Pancreas (tissue), 10 donors: ENCODE measurements around the gene LMTK2. TPM values are rescaled to one million over a fixed set of nuclear protein-coding genes. Genes with fewer than 3 reads are reported as not detected.

ENCODE experiments used
- ATAC-seq, 4 donors: fragments of 200-7000 bp; cut with Tn5 transposase; one replicate each; pipeline versions ENCODE4 v1.8.0 to v1.9.1; 2020; ENCODE audit warnings: mild to moderate bottlenecking in 4 of 4, moderate library complexity in 4 of 4
- DNase-seq, 6 donors: peaks; one replicate each; pipeline ENCODE4 v3.0.0-alpha.2; 2020
- FAIRE-seq: peaks from 2 replicates; lab custom pipeline; 2012; peaks lifted over from hg19 to GRCh38; lab: Jason Lieb, UNC
- H3K27ac ChIP-seq, 4 donors: fragments of 200-600 bp; sonication (generic); 1 replicate in 3 of 4; 2 replicates in 1 of 4; pipeline versions ENCODE4 v1.5.0 to v1.8.0; 2020
- H3K27me3 ChIP-seq, 4 donors: fragments of 200-600 bp; one replicate each; pipeline ENCODE4 v1.8.0; 2021
- H3K36me3 ChIP-seq, 3 donors: fragments of 200-600 bp; sonication (generic) in 1 of 3; one replicate each; pipeline versions ENCODE4 v1.5.0 to v1.8.0; 2020 to 2021
- H3K4me1 ChIP-seq, 3 donors: fragments of 200-600 bp; one replicate each; pipeline ENCODE4 v1.8.0; 2021
- H3K4me3 ChIP-seq, 4 donors: fragments of 200-600 bp; sonication (generic) in 2 of 4; one replicate each; pipeline versions ENCODE4 v1.5.0 to v1.8.0; 2020 to 2021
- H3K9me3 ChIP-seq, 4 donors: fragments of 200-600 bp; one replicate each; pipeline ENCODE4 v1.8.0; 2021
- CTCF ChIP-seq, 4 donors: fragments of 200-600 bp; sonication (generic) in 3 of 4; IDR thresholded peaks; one replicate each; pipeline versions ENCODE4 v1.5.0 to v1.8.0; 2021; ENCODE audit warnings: antibody characterized with exemption in 4 of 4
- WGBS, 2 donors: extraction: QIAGEN DNeasy Blood & Tissue Kit; methylation state at CpG; one replicate each; pipeline ENCODE4 v1.1.7; 2013; 5-methylcytosine and 5-hydroxymethylcytosine counted together
- intact Hi-C, 3 donors: fragments of 100-400 bp; cut with DNase I; formaldehyde crosslinking; loops; one replicate each; pipeline versions ENCODE4 v1.11.1 to v1.14.2; 2022
- polyA plus RNA-seq, 2 donors: library from polyadenylated mRNA; stranded (reverse); fragments of 200-250 nt; gene quantifications; one replicate each; pipeline ENCODE4 v1.2.3, GENCODE V29; 2013
- total RNA-seq, 6 donors: library from RNA; stranded (reverse); fragmentation: NEBNext Ultra II Directional in 4 of 6; extraction: Animal tissue kit (Norgen Biotek cat#: 25700) in 4 of 6; gene quantifications; one replicate each; pipeline versions ENCODE4 v1.2.1 to v1.2.4, GENCODE V29; 2021 to 2023
- donor health status: healthy with polysubstance abuse.
- donor health status: DM: no; HTN: no; CAD: no; lungs with moderate emphysema.
- donor health status: DM: no; HTN: no; CAD: no.
- donor health status: control.
- donor health status: control.
- donor health status: Bipolar disorder and iron deficiency.
- donor health status: DM: yes; HTN: yes; CAD: no.
- donor health status: DM: no; HTN: no; CAD: no.
- donor health status: DM: no; HTN: no; CAD: no.
- donor health status: DM: yes; HTN: yes; CAD: no.

The LMTK2 gene
- total and polyA plus RNA-seq, 8 donors, result 5.9 to 20.0 (median 16.5) TPM

DNA sequence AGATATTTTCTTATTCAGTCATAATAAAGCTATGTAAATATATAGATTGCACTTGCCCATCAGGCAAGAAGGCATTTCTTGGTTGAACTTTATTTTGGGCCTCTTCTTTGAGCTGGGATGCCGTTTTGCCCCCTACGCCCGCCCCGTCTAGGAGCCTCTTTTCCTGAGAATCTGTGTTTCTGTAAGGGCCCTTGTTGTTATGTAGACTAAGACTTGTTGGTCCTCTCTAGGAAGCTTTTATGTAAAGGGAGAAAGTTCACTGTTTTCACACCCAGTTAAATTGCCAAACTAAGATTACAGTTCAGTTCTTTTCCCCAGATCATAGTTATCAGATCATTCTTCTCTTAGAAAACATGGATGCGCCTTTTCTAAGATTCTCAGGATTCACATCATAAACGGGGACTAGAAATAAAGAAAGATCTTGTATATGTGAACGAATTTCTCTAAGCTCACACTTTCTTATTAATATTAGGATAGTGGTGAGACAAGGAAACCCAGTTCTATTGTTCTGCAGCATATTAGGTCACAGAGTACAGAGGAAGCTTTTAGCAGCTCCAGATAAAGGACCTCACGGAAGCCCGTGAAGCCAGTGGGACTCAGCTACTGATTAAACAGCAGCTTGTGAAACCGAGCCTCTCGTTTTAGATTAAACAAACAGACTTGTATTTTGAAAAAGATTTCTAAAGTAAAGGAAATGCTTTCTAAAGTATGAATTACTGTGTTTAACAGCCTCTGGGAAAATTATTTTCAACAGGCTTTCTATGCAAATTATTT is 3.8 kb downstream of the LMTK2 start:
- peak overlapping the region; percentile 15 to 80 (median 61) for H3K27ac ChIP-seq
- intact Hi-C loops, result loop anchor here in 1 of 3 donors (5.0 kb wide), 1 partner anchor 57 kb away; no protein-coding TSS in a partner anchor
- ATAC-seq, result peak; percentile 50 to 75 (median 72)
- peak overlapping the region in 2 of 4 donors; percentile 19 for H3K4me3 ChIP-seq
- no peaks in the 10 kb centered on the region for H3K9me3 ChIP-seq
- H3K4me1 ChIP-seq, result peaks cover 0 to 38% (median 33%) of the 10 kb centered on the region in 3 donors
- H3K36me3 ChIP-seq, result no peaks in the 10 kb centered on the region
- WGBS, 2 donors, result 25 to 28% methylated on average over 11 of the region's 11 CpGs
- no peak for TF ChIP-seq CTCF (IDR thresholded peaks at IDR 0.05)
- DNase-seq, result peak in 4 of 6 donors; percentile 52 to 67 (median 61)
- no peaks in the 10 kb centered on the region for H3K27me3 ChIP-seq
- FAIRE-seq, result no peak

DNA sequence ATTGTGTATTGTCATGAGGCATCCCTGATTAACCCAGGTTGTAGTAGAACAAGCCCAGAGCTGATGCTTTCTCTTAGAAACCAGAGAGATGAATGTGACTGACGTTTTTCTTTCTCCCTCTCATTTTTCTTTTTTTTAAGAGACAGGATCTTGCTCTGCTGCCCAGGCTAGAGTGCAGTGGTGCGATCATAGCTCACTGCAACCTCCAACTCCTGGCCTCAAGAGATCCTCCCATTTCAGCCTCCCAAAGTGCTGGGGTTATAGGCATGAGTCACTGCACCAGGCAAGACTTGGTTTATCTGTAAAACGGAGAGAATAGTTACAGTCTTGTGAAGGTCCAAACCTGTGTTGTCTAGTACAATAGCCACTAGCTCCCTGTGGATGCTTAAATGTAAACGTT is 5.4 kb downstream of the LMTK2 start:
- DNase-seq, result no peak
- 68 to 75% methylated on average over 4 of the region's 4 CpGs for WGBS, 2 donors

DNA sequence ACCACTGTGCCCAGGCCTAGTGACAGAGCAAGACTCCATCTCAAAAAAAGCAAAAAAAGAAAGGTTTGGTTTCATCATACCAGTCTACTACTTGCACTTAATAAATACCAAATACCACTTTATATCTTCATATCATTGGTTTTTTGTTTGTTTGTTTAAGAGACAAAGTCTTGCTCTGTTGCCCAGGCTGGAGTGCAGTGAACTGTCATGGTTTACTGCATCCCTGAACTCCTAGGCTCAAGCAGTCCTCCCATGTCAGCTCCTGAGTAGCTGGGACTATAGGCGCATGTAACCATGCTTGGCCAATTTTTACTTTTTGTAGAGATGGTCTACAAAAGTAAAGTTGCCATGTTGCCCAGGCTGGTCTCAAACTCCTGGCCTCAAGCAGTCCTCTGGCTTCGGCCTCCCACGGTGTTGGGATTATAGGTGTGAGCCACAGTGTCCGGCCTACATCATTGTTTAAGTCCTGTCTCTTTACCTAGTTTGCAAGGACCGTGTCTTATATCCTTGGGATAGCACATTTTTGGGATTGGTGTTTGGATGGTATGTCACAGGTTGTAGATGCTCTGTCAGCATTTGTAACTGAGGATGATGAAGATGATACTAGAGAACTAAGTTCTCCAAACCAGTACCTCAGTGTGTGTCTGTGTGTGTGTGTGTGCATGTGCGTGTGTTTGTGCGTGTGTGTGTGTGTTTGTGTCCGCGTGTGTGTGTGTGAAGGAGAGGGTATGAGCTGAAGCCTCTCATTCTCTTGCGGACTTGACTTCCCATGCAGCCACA is 9.3 kb downstream of the LMTK2 start:
- intact Hi-C loops, result no loop called here
- no peak overlapping the region for H3K27ac ChIP-seq
- no peak for DNase-seq

More for the DNA sequence above, 5.4 kb downstream of the LMTK2 start:
- Histone ChIP-seq H3K27me3 (no peaks in the 10 kb centered on the region), H3K4me1 (peaks cover 0 to 42% (median 38%) of the 10 kb centered on the region in 3 donors), H3K27ac (peak overlapping the region in 1 of 4 donors; percentile 55), H3K4me3 (no peak overlapping the region), H3K36me3 (no peaks in the 10 kb centered on the region), H3K9me3 (no peaks in the 10 kb centered on the region)
- ATAC-seq (no peak), FAIRE-seq (no peak)
- no peak for TF ChIP-seq CTCF (IDR thresholded peaks at IDR 0.05)
- intact Hi-C loops, result loop anchor here in 1 of 3 donors (5.0 kb wide), 1 partner anchor 55 kb away; no protein-coding TSS in a partner anchor

DNA sequence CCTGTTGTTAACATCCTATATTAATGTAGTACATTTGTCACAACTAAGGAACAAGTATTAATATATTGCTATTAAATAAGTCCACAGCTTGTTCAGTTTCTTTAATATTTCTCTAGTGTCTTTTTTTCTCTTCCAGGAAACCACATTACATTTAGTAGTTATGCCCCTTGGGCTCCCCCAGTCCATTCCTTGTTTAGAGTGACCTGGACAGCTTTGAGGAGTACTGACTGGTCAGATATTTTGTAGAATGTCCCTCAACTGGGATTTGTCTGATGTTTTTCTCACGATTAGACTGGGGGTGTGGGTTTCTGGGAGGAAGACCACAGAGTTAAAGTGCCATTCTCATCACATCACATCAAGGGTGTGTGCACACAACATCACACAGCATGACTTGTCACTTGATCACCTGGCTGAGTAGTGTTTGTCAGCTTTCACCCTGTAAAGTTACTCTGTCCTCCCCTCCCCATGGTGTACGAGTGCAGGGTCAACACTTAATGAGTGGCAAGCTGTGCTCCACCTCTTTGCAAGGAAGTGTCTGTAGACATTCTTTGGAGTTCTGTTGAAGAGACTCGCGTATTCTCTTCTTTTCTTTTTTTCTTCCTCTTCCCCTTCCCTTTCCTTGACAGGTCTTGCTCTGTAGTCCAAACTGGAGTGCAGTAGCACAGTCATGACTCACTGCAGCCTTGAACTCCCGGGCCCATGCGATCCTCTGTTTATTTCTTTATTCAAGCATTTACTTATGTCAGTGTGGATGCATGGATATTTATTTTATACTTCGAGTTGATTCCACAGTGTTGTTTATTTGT is 10.2 kb downstream of the LMTK2 start:
- DNase-seq (no peak), FAIRE-seq (no peak), ATAC-seq (peak in 3 of 4 donors; percentile 53 to 67 (median 66))
- H3K27me3 ChIP-seq, result no peaks in the 10 kb centered on the region
- H3K9me3 ChIP-seq, result no peaks in the 10 kb centered on the region
- H3K4me3 ChIP-seq, result no peak overlapping the region
- intact Hi-C loops, result no loop called here
- H3K4me1 ChIP-seq, result peaks cover 3 to 9% (median 8%) of the 10 kb centered on the region in 3 donors
- H3K36me3 ChIP-seq, result no peaks in the 10 kb centered on the region
- 27 to 32% methylated on average over 7 of the region's 7 CpGs for WGBS, 2 donors
- no peak for TF ChIP-seq CTCF (IDR thresholded peaks at IDR 0.05)
- peak overlapping the region in 2 of 4 donors; percentile 9 to 42 for H3K27ac ChIP-seq

More for the DNA sequence above, 9.3 kb downstream of the LMTK2 start:
- no peaks in the 10 kb centered on the region for H3K9me3 ChIP-seq
- FAIRE-seq, result no peak
- no peak overlapping the region for H3K4me3 ChIP-seq
- TF ChIP-seq CTCF (IDR thresholded peaks at IDR 0.05), result no peak
- no peaks in the 10 kb centered on the region for H3K27me3 ChIP-seq
- H3K36me3 ChIP-seq, result no peaks in the 10 kb centered on the region
- WGBS, 2 donors, result 90 to 98% methylated on average over 10 of the region's 10 CpGs
- ATAC-seq, result no peak
- peaks cover 3 to 18% (median 17%) of the 10 kb centered on the region in 3 donors for H3K4me1 ChIP-seq
